Erythroblast (primary cell): ENCODE results near the gene MAP1B.

ENCODE experiments used
- GATA1 ChIP-seq: IDR thresholded peaks from 2 replicates; pipeline ENCODE4 v1.6.1; 2011; ENCODE audit warnings: low read depth, mild to moderate bottlenecking, control low read depth, low read length, moderate library complexity
- POLR2A ChIP-seq: IDR thresholded peaks from 2 replicates; pipeline ENCODE4 v1.6.1; 2011; ENCODE audit warnings: mild to moderate bottlenecking, low read length

DNA sequence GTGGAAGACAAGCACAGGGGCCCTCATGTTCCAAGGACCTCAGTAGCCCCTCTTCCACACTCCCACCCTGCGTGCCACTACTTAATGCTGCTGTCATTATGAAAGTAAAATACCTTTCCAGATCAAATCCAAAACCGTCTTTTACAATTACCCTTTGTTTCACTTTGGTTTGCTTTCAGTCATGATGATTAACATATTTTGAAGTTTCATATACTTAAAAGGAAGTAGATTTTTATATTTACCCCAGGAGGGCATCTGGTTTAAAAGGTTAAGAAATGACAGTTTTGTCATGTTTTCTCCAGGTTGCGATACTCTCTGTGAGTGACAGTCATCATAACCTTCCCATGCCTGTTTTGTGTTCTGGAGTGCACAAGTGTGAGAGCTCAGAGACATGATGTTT, 13.5 kb upstream of the MAP1B start:
- TF ChIP-seq POLR2A (no peak), GATA1 (no peak)
